ENCODE measurements around the gene SCML2.
"Not testable (repeated sequence)": the region's sequence is repeated elsewhere in the genome, so short reads cannot be mapped to it uniquely, and the experiment has no call there.

Gene SCML2

GRCh38 chrX:18271725-18272124 is 82.8 kb downstream of the SCML2 start:
- no peak for DNase-seq (ENCODE audit: low read depth in 1 of 2, low spot score in 1 of 2)

GRCh38 chrX:18271309-18271708 is 83.2 kb downstream of the SCML2 start:
- DNase-seq (ENCODE audit: low read depth in 1 of 2, low spot score in 1 of 2) = no peak

- DNase-seq (ENCODE audit: low read depth in 1 of 2, low spot score in 1 of 2) = no peak
Observed at GRCh38 chrX:18255059-18255458, 99.4 kb downstream of the SCML2 start.

- no peak for DNase-seq (ENCODE audit: low read depth in 1 of 2, low spot score in 1 of 2)
Observed at GRCh38 chrX:18252644-18253359, 101.7 kb downstream of the SCML2 start.

- not testable (repeated sequence) for DNase-seq (ENCODE audit: low read depth in 1 of 2, low spot score in 1 of 2)
Observed at GRCh38 chrX:18229646-18230045, 124.8 kb downstream of the SCML2 start.

GRCh38 chrX:18228069-18228468 is 126.4 kb downstream of the SCML2 start:
- no peak for DNase-seq (ENCODE audit: low read depth in 1 of 2, low spot score in 1 of 2)

GRCh38 chrX:18227458-18227857 is 127.0 kb downstream of the SCML2 start:
- DNase-seq (ENCODE audit: low read depth in 1 of 2, low spot score in 1 of 2) = no peak

GRCh38 chrX:18220786-18221185 is 133.7 kb downstream of the SCML2 start, which contains the start of gene BEND2:
BEND2 (minus strand) TSS chrX:18220886; CDS start chrX:18220750, 136 bp downstream.
- no peak for DNase-seq (ENCODE audit: low read depth in 1 of 2, low spot score in 1 of 2)

- no peak for DNase-seq (ENCODE audit: low read depth in 1 of 2, low spot score in 1 of 2)
Observed at GRCh38 chrX:18210470-18210869, 144.0 kb downstream of the SCML2 start.

- DNase-seq (ENCODE audit: low read depth in 1 of 2, low spot score in 1 of 2) = no peak
Observed at GRCh38 chrX:18206657-18207056, 147.8 kb downstream of the SCML2 start.

- DNase-seq (ENCODE audit: low read depth in 1 of 2, low spot score in 1 of 2) = no peak
Observed at GRCh38 chrX:18203631-18204030, 150.9 kb downstream of the SCML2 start.

GRCh38 chrX:18194688-18195087 is 159.8 kb downstream of the SCML2 start:
- no peak for DNase-seq (ENCODE audit: low read depth in 1 of 2, low spot score in 1 of 2)

Measured in activated CD4-positive, alpha-beta T cell treated with anti-CD3 and anti-CD28 coated beads, Interleukin-2, amount 50 U/mL, for 24 hours (primary cell).